H1 (cell line): ENCODE measurements around the gene MAVS. TPM values are rescaled to one million over a fixed set of nuclear protein-coding genes. Genes with fewer than 3 reads are reported as not detected.

Experiments used
- CTCF ChIA-PET: fragments of 300-600 bp; sonication (Branson Sonifier 250); formaldehyde crosslinking; loops from one replicate; lab custom pipeline; 2021; ENCODE audit not compliant: partially characterized antibody; lab: Charles Lee
- POLR2A ChIA-PET: fragments of 300-600 bp; sonication (Branson Sonifier 250); formaldehyde crosslinking; loops from one replicate; lab custom pipeline; 2021; ENCODE audit warnings: inconsistent platforms; ENCODE audit not compliant: partially characterized antibody; lab: Charles Lee
- DNase-seq, 2 experiments: peaks; one replicate each; pipeline versions ENCODE4 v3.0.0 to v3.0.0-alpha.2; 2010 to 2022; ENCODE audit warnings: low spot score in 2 of 2, low read depth in 1 of 2, mixed read lengths in 1 of 2
- FAIRE-seq: peaks from 2 replicates; lab custom pipeline; 2011; peaks lifted over from hg19 to GRCh38; lab: Jason Lieb, UNC
- H2AFZ ChIP-seq: 2 replicates; pipeline ENCODE4 v1.8.1; 2012; ENCODE audit warnings: low read length, inconsistent platforms
- H2AK5ac ChIP-seq: 2 replicates; pipeline ENCODE4 v1.6.1; 2013; ENCODE audit warnings: low read depth, low read length
- H2BK120ac ChIP-seq: replicated peaks from 2 replicates; pipeline ENCODE3; 2013; ENCODE audit warnings: low read depth, low read length, inconsistent platforms
- H2BK12ac ChIP-seq: 2 replicates; pipeline ENCODE4 v1.6.1; 2013; ENCODE audit warnings: low read depth, low read length
- H2BK15ac ChIP-seq: 2 replicates; pipeline ENCODE4 v1.6.1; 2013; ENCODE audit warnings: low read length
- H2BK20ac ChIP-seq: 2 replicates; pipeline ENCODE4 v1.6.1; 2013; ENCODE audit warnings: low read length
- H2BK5ac ChIP-seq: 2 replicates; pipeline ENCODE4 v1.6.1; 2013; ENCODE audit warnings: low read depth, low read length
- H3K14ac ChIP-seq: 2 replicates; pipeline ENCODE4 v1.6.1; 2013; ENCODE audit warnings: inconsistent platforms; ENCODE audit not compliant: insufficient read length
- H3K18ac ChIP-seq: 2 replicates; pipeline ENCODE4 v1.6.1; 2013; ENCODE audit warnings: low read length; ENCODE audit errors: extremely low read depth
- H3K23ac ChIP-seq: 2 replicates; pipeline ENCODE4 v1.6.1; 2013; ENCODE audit warnings: inconsistent platforms; ENCODE audit not compliant: insufficient read length
- H3K23me2 ChIP-seq: 2 replicates; pipeline ENCODE4 v1.6.1; 2013; ENCODE audit warnings: low read depth, low read length
- H3K27ac ChIP-seq: 2 replicates; pipeline ENCODE4 v1.6.1; 2011; ENCODE audit warnings: low read depth, low read length, inconsistent platforms
- H3K27me3 ChIP-seq, 4 experiments: replicated peaks in 1 of 4; 1 replicate in 1 of 4; 2 replicates in 3 of 4; pipeline versions ENCODE4 v1.6.1 to v1.8.1; 2011 to 2013; ENCODE audit warnings: low read length in 3 of 4, mild to moderate bottlenecking in 3 of 4, inconsistent platforms in 2 of 4, mixed read lengths in 2 of 4, moderate library complexity in 1 of 4; ENCODE audit not compliant: control insufficient read depth in 3 of 4, insufficient read depth in 3 of 4; ENCODE audit errors: extremely low read depth in 1 of 4
- H3K36me3 ChIP-seq, 4 experiments: 2 replicates each; pipeline versions ENCODE4 v1.6.1 to v1.8.1; 2011 to 2013; ENCODE audit warnings: mild to moderate bottlenecking in 4 of 4, low read length in 3 of 4, moderate library complexity in 2 of 4, control low read depth in 1 of 4, inconsistent platforms in 1 of 4; ENCODE audit not compliant: insufficient read depth in 4 of 4, control insufficient read depth in 2 of 4
- H3K4ac ChIP-seq: replicated peaks from 2 replicates; pipeline ENCODE3; 2013; ENCODE audit warnings: low read length, low read depth, mixed read lengths, inconsistent platforms; ENCODE audit not compliant: insufficient read length
- H3K4me1 ChIP-seq, 4 experiments: replicated peaks in 1 of 4; 1 replicate in 1 of 4; 2 replicates in 3 of 4; pipeline versions ENCODE4 v1.6.1 to v1.8.1; 2011 to 2013; ENCODE audit warnings: low read length in 3 of 4, inconsistent platforms in 2 of 4, mixed read lengths in 1 of 4; ENCODE audit not compliant: insufficient read depth in 4 of 4, control insufficient read depth in 3 of 4
- H3K4me2 ChIP-seq, 2 experiments: 2 replicates each; pipeline versions ENCODE4 v1.6.1 to v1.8.1; 2011 to 2013; ENCODE audit warnings: low read depth in 2 of 2, low read length in 2 of 2, control low read depth in 1 of 2, inconsistent platforms in 1 of 2, mild to moderate bottlenecking in 1 of 2; ENCODE audit not compliant: insufficient read depth in 1 of 2
- H3K4me3 ChIP-seq, 4 experiments: fragments of 200-600, 300-600 bp in 1 of 4; sonication (generic), shearing (Covaris generic), sonication (Bioruptor Twin) in 1 of 4; 2 replicates each; pipeline versions ENCODE4 v1.5.1 to v1.8.1; 2011 to 2016; ENCODE audit warnings: low read length in 4 of 4, low read depth in 3 of 4, control low read depth in 2 of 4, inconsistent platforms in 2 of 4, mild to moderate bottlenecking in 2 of 4, mixed read lengths in 1 of 4, moderate library complexity in 1 of 4; ENCODE audit not compliant: insufficient read depth in 2 of 4; ENCODE audit errors: extremely low read depth in 1 of 4
- H3K56ac ChIP-seq: replicated peaks from 2 replicates; pipeline ENCODE3; 2013; ENCODE audit warnings: low read depth, mild to moderate bottlenecking, mixed read lengths, low read length, inconsistent platforms; ENCODE audit not compliant: insufficient read length
- H3K79me1 ChIP-seq: 2 replicates; pipeline ENCODE4 v1.6.1; 2013; ENCODE audit warnings: low read depth, low read length, control low read depth
- H3K79me2 ChIP-seq, 2 experiments: 2 replicates each; pipeline versions ENCODE4 v1.6.1 to v1.8.1; 2012 to 2013; ENCODE audit warnings: low read length in 2 of 2, mild to moderate bottlenecking in 2 of 2, inconsistent platforms in 1 of 2; ENCODE audit not compliant: insufficient read depth in 2 of 2, control insufficient read depth in 1 of 2
- H3K9ac ChIP-seq, 4 experiments: replicated peaks in 1 of 4; 1 replicate in 1 of 4; 2 replicates in 3 of 4; pipeline versions ENCODE4 v1.6.1 to v1.8.1; 2011 to 2013; ENCODE audit warnings: low read depth in 3 of 4, low read length in 3 of 4, control low read depth in 2 of 4, mild to moderate bottlenecking in 2 of 4, moderate library complexity in 2 of 4, inconsistent platforms in 1 of 4; ENCODE audit errors: extremely low read depth in 1 of 4
- H3K9me3 ChIP-seq, 2 experiments: 2 replicates each; pipeline versions ENCODE4 v1.6.1 to v1.8.1; 2012 to 2013; ENCODE audit warnings: mild to moderate bottlenecking in 2 of 2, moderate library complexity in 2 of 2, control low read depth in 1 of 2, inconsistent platforms in 1 of 2, low read depth in 1 of 2, low read length in 1 of 2, mixed read lengths in 1 of 2; ENCODE audit not compliant: insufficient read depth in 2 of 2
- H4K20me1 ChIP-seq, 2 experiments: replicated peaks in 1 of 2; 2 replicates each; pipeline versions ENCODE3 to v1.8.1; 2011 to 2013; ENCODE audit warnings: inconsistent platforms in 2 of 2, low read length in 2 of 2, mild to moderate bottlenecking in 1 of 2; ENCODE audit not compliant: insufficient read depth in 2 of 2, control insufficient read depth in 1 of 2
- H4K5ac ChIP-seq: 2 replicates; pipeline ENCODE4 v1.6.1; 2013; ENCODE audit warnings: low read length, low read depth, mixed read lengths, inconsistent platforms; ENCODE audit not compliant: insufficient read length
- H4K8ac ChIP-seq: 2 replicates; pipeline ENCODE4 v1.8.0; 2013; ENCODE audit warnings: mild to moderate bottlenecking, moderate library complexity, low read length, inconsistent platforms; ENCODE audit not compliant: insufficient read depth; ENCODE audit errors: extremely low read depth
- H4K91ac ChIP-seq: replicated peaks from 2 replicates; pipeline ENCODE3; 2013; ENCODE audit warnings: low read length, mixed read lengths, inconsistent platforms; ENCODE audit not compliant: insufficient read length
- CHD2 ChIP-seq: IDR thresholded peaks from 2 replicates; pipeline ENCODE4 v1.6.1; 2012; ENCODE audit warnings: low read length, improper control_type of control experiment
- E2F6 ChIP-seq: IDR thresholded peaks from 2 replicates; pipeline ENCODE4 v1.6.1; 2012; ENCODE audit warnings: inconsistent platforms
- EZH2 ChIP-seq: fragments of 200-600 bp; sonication (generic); IDR thresholded peaks from 2 replicates; pipeline ENCODE4 v1.7.1; 2012; ENCODE audit warnings: low read depth, mild to moderate bottlenecking, moderate library complexity, low read length, inconsistent platforms; ENCODE audit not compliant: severe bottlenecking
- WGBS, 2 experiments: shearing (Covaris generic) in 1 of 2; methylation state at CpG; one replicate each; pipeline versions ENCODE4 v1.1.6 to v1.1.7; 2013 to 2015; ENCODE audit warnings: low lambda C conversion rate in 2 of 2, mixed read lengths in 2 of 2, inconsistent platforms in 1 of 2, low coverage in 1 of 2, missing lambda C conversion rate in 1 of 2; ENCODE audit not compliant: insufficient replicate concordance in 2 of 2, insufficient coverage in 1 of 2, insufficient read length in 1 of 2; ENCODE audit errors: extremely low coverage in 1 of 2, missing lambda C conversion rate in 1 of 2; 5-methylcytosine and 5-hydroxymethylcytosine counted together
- polyA plus RNA-seq, 7 experiments: library from polyadenylated mRNA; depleted of rRNA in 3 of 7; stranded (reverse) in 5 of 7; unstranded in 2 of 7; fragments of >200 nt in 5 of 7; fragments of 200-250 nt in 2 of 7; gene quantifications; 1 replicate in 5 of 7; 2 replicates in 1 of 7; 4 replicates in 1 of 7; pipeline versions ENCODE4 v1.2.1 to v1.2.3, GENCODE V29; 2011 to 2013; ENCODE audit warnings: missing spikeins in 2 of 7, mixed read lengths in 2 of 7
- total RNA-seq: library from RNA; stranded (reverse); fragmentation: NEBNext Ultra II Directional; extraction: Animal tissue kit (Norgen Biotek cat#: 25700); gene quantifications from 2 replicates; pipeline ENCODE4 v1.2.1, GENCODE V29; 2021

The MAVS gene
- total and polyA plus RNA-seq, 2 of the 8 experiments (the other 6 are each of a cell fraction or from before 2014, with no cell fraction given) = 9.9 to 24.3 TPM

DNA sequence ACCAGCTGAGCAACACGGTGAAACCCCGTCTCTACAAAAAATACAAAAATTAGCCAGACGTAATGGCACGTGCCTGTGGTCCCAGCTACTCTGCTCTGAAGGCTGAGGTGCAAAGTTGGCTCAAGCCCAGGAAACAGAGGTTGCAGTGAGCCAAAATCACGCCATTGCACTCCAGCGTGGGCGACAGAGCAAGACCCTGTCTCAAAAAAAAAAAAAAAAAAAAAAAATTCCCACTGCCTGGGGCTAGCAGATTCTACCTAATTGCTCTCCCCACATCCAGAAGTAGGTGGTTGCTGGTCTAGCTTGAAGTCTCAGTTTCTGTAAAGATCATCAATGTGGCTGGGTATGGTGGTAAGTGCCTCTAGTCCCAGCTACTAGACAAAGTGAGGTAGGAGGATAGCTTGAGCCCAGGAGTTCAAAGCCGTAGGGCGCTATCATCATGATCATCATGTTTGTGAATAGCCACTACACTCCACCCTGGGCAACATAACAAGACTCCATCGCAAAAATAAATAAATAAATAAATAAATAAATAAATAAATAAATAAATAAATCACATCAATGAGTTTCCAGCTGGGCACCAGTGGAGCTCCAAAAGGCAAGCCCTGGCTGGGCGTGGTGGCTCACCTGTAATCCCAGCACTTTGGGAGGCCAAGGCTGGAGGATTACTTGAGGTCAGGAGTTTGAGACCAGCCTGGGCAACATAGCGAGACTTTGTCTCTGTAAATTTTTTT lies 32.6 kb upstream of the MAVS start:
- Histone ChIP-seq H3K36me3 (no peaks in the 10 kb centered on the region), H3K9ac (no peak overlapping the region), H4K8ac (no peak overlapping the region), H2BK20ac (no peak overlapping the region), H2BK15ac (no peak overlapping the region), H3K4ac (no peak overlapping the region), H3K9me3 (no peaks in the 10 kb centered on the region), H3K56ac (no peak overlapping the region), H3K4me2 (no peak overlapping the region), H3K79me2 (no peaks in the 10 kb centered on the region), H3K79me1 (no peaks in the 10 kb centered on the region), H3K23ac (no peak overlapping the region), H2BK120ac (no peak overlapping the region), H3K27ac (no peak overlapping the region), H3K18ac (no peak overlapping the region), H2BK5ac (no peak overlapping the region), H2BK12ac (no peak overlapping the region), H3K27me3 (no peaks in the 10 kb centered on the region), H3K4me1 (peaks cover 0 to 10% (median 2%) of the 10 kb centered on the region in 4 experiments; a peak in 4 of 7 replicates), H4K20me1 (no peaks in the 10 kb centered on the region), H3K23me2 (no peaks in the 10 kb centered on the region), H2AFZ (no peak overlapping the region), H3K4me3 (no peak overlapping the region), H3K14ac (no peak overlapping the region), H4K91ac (no peak overlapping the region), H4K5ac (no peak overlapping the region), H2AK5ac (no peak overlapping the region)
- FAIRE-seq = no peak
- DNase-seq = no peak
- POLR2A ChIA-PET = interaction anchor here (0.6 to 1.3 kb wide), 3 partner anchors 13 to 633 kb away, joined by 3 read pairs; no protein-coding TSS in a partner anchor
- WGBS, 2 experiments = 91% methylated on average over 10 of the region's 12 CpGs; no CpG with 5 or more reads in 1 of the 2 experiments
- CTCF ChIA-PET = interaction anchor here (0.6 to 10.6 kb wide), 9 partner anchors 9 to 1585 kb away, joined by 3 to 128 read pairs (median 4); partner anchors contain the start of genes ADISSP, CENPB and SPEF1
- TF ChIP-seq EZH2 (no peak), CHD2 (no peak), E2F6 (no peak)
